Ovary (tissue), 3 donors: ENCODE data around the gene RABGAP1L.

Experiments
- CTCF ChIP-seq, 3 donors: fragments of 450-650 bp in 2 of 3; fragments of 200-600 bp in 1 of 3; IDR thresholded peaks; one replicate each; pipeline versions ENCODE4 v1.5.1 to v1.8.0; 2016 to 2022; ENCODE audit warnings: antibody characterized with exemption in 3 of 3, mild to moderate bottlenecking in 1 of 3
- EP300 ChIP-seq: sonication (generic); formaldehyde crosslinking; IDR thresholded peaks from one replicate; pipeline ENCODE4 v1.6.1; 2017; ENCODE audit warnings: antibody characterized with exemption
- donor health status: DM: no; HTN: no; CAD: no.

- TF ChIP-seq CTCF (IDR thresholded peaks at IDR 0.05) (no peak), EP300 (no peak)
These were observed 575.0 kb downstream of the RABGAP1L start for GRCh38 chr1:174734270-174734669.
